ENCODE results near the gene RSPRY1. TPM values are rescaled to one million over a fixed set of nuclear protein-coding genes. Genes with fewer than 3 reads are reported as not detected.

The RSPRY1 gene
- total and polyA plus RNA-seq, 8 donors, result 32.5 to 46.8 (median 39.8) TPM

DNA sequence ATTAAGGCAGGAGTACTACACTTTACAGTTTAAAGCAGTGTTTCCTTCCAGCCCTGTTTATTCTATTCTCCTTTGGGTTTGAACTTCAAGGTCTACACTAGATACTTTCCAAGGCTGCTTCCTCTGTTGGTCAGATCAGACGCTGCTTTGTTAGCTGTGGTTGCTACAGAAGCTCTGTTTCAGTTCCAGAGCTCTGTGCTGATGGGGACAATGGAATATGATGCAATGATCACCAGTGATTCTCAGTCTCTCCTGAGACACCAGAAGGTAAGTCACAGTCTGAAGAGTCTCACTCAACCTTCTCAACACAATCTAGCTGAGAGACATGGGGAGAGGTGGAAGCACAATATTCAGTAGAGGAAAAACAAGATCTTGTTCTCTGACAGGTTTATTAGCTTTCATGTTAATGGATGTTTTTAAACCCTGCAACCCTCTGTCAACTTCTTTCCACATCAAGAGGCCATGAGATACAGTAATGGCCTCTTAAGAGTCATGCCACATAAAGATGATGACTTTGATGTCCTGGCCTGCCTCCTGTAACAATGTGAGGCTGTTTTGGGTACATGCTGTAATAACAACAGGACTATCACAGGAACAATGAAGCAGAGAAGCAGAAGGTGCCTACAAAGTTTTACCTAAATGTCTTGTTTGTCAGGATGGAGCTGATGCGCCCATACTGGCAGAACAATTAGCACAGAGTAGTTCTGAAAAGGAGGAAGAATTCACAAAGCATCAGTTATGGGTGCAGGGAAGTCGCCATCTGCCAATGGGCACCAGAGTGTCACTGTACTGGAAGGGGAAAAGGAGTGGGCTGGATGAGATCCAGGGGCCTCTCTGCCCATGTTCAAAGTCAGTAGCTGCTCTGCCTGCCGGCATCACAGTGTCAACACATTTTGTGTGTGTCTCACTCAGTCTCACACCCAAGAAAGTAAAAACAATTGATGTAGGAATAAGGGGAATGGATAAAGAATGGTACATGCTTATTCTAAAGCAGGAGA is 33.7 kb upstream of the RSPRY1 start:
- TF ChIP-seq, protein P1, sequence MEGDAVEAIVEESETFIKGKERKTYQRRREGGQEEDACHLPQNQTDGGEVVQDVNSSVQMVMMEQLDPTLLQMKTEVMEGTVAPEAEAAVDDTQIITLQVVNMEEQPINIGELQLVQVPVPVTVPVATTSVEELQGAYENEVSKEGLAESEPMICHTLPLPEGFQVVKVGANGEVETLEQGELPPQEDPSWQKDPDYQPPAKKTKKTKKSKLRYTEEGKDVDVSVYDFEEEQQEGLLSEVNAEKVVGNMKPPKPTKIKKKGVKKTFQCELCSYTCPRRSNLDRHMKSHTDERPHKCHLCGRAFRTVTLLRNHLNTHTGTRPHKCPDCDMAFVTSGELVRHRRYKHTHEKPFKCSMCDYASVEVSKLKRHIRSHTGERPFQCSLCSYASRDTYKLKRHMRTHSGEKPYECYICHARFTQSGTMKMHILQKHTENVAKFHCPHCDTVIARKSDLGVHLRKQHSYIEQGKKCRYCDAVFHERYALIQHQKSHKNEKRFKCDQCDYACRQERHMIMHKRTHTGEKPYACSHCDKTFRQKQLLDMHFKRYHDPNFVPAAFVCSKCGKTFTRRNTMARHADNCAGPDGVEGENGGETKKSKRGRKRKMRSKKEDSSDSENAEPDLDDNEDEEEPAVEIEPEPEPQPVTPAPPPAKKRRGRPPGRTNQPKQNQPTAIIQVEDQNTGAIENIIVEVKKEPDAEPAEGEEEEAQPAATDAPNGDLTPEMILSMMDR (IDR thresholded peaks at IDR 0.05), result no peak
- DNase-seq (peak in 1 of 4 donors; percentile 10), ATAC-seq (no peak)
- Histone ChIP-seq H3K4me1 (peaks cover 0 to 36% of the 10 kb centered on the region in 2 donors), H3K27me3 (no peaks in the 10 kb centered on the region), H3K36me3 (peaks cover 0 to 54% of the 10 kb centered on the region in 2 donors), H3K9me3 (no peaks in the 10 kb centered on the region), H3K27ac (no peak overlapping the region), H3K4me3 (no peak overlapping the region)
- intact Hi-C loops (cut with DNase I), result no loop called here

DNA sequence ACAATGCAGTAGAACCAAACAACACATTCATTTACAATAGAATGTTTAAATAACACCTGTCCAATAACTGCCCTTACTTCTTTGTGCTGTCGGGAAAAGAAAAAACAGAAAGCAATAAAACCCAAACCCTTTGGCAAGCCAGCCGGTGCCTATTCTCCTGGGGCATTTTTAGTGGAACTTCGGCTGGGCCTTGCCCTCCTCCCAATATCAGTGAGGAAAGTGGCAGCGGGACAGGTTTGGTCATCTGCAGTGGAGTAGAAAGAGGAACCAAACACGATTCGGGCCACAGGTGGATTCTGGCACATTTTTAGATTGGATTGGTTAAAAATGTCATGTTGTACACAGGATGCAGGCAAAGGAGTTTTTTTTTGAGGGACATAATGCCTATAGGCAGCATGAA is 32.3 kb upstream of the RSPRY1 start:
- no peak overlapping the region for H3K27ac ChIP-seq
- peaks cover 0 to 63% of the 10 kb centered on the region in 2 donors for H3K36me3 ChIP-seq
- no peaks in the 10 kb centered on the region for H3K27me3 ChIP-seq
- intact Hi-C loops (cut with DNase I), result no loop called here
- H3K4me3 ChIP-seq, result no peak overlapping the region
- no peak for DNase-seq
- H3K9me3 ChIP-seq, result no peaks in the 10 kb centered on the region
- no peak for ATAC-seq
- TF ChIP-seq, protein P1 (IDR thresholded peaks at IDR 0.05), result no peak
- peaks cover 0 to 23% of the 10 kb centered on the region in 2 donors for H3K4me1 ChIP-seq

DNA sequence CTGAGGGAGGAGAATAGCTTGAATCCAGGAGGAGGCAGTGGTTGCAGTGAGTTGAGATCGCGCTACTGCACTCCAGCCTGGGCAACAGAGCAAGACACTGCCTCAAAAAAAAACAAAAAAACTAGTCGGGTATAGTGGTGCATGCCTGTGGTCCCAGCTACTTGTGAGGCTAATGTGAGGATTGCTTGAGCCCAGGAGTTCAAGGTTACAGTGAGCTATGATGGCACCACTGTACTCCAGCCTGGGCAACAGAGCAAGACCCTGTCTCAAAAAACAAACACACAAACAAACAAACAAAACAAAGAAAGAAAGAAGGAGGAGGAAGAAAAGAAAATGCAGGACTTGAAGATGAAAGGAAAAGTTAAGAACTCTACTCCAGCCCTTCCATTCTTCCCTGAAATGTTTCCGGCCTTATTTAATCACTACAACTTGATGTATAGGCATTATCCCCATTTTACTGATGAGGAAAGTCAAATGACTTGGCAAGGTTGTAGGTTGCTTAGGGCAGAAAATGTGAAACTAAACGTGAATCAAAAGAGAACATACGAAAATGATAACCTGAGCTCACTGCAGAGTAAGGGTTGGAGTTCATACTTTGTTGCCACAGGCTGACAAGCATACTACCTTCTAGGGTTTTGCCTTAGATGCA is 30.3 kb upstream of the RSPRY1 start:
- H3K4me1 ChIP-seq, result peaks cover 0 to 29% of the 10 kb centered on the region in 2 donors
- H3K36me3 ChIP-seq, result peaks cover 0 to 62% of the 10 kb centered on the region in 2 donors
- peak overlapping the region in 1 of 2 donors; percentile 42 for H3K27ac ChIP-seq

DNA sequence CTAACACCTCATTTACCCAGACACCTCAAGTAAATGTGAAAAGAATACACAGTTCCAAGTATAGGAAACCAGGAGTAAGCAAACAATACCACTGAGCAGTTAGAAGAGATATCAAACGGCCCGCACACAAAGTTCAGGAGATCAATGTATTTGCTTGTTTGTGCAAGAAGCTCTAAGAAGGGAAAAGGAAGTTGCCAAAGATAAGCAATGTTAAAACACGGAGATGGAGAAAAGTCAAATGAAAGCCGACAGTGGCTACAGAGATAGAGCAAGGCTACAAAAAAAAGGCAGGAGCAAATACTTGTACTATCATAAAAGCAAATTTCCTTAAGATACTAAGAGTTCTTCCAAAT is 29.8 kb upstream of the RSPRY1 start:
- no peak for DNase-seq
- Histone ChIP-seq H3K4me3 (no peak overlapping the region), H3K4me1 (peaks cover 0 to 30% of the 10 kb centered on the region in 2 donors), H3K27me3 (no peaks in the 10 kb centered on the region), H3K36me3 (peaks cover 0 to 63% of the 10 kb centered on the region in 2 donors), H3K9me3 (no peaks in the 10 kb centered on the region), H3K27ac (peak overlapping the region in 1 of 2 donors; percentile 42)
- TF ChIP-seq, protein P1 (IDR thresholded peaks at IDR 0.05), result no peak
- intact Hi-C loops (cut with DNase I), result no loop called here
- ATAC-seq, result no peak

More for the DNA sequence above, 30.3 kb upstream of the RSPRY1 start:
- ATAC-seq (no peak), DNase-seq (no peak)
- no peaks in the 10 kb centered on the region for H3K27me3 ChIP-seq
- H3K4me3 ChIP-seq, result no peak overlapping the region
- no peaks in the 10 kb centered on the region for H3K9me3 ChIP-seq
- TF ChIP-seq, protein P1 (IDR thresholded peaks at IDR 0.05), result no peak
- intact Hi-C loops (cut with DNase I), result no loop called here

DNA sequence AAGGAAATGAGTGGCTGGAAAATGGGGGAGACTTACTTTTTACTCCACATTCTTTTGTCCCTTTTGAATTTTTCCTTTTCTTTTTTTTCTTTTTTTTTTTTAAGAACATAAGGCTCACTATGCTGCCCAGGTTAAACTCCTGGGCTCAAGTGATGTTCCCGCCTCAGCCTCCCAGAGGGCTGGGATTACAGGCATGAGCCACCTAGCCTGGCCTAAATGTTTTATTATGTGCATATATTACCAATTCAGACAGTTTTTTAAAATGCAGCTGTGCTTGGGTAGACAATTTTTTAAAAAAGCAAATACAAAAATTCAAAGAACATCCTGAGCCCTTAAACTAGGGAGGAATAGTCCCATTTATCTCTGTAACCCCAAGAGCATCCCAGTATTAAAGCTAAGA is 28.6 kb upstream of the RSPRY1 start:
- Histone ChIP-seq H3K9me3 (no peaks in the 10 kb centered on the region), H3K4me3 (no peak overlapping the region), H3K36me3 (peaks cover 0 to 68% of the 10 kb centered on the region in 2 donors), H3K27ac (no peak overlapping the region), H3K27me3 (no peaks in the 10 kb centered on the region), H3K4me1 (peaks cover 0 to 19% of the 10 kb centered on the region in 2 donors)
- DNase-seq (no peak), ATAC-seq (no peak)
- intact Hi-C loops (cut with DNase I), result no loop called here
- TF ChIP-seq, protein P1 (IDR thresholded peaks at IDR 0.05), result no peak
